NCI-H1105 treated with DMSO at 0.1 percent for 48 hours (cell line): ENCODE results near the gene UBE2QL1.
A peak's percentile ranks its signal among the peaks of the same experiment; 100 is the strongest.

ENCODE experiments used
- DNase-seq: peaks from one replicate; lab custom pipeline; 2025; lab: John Stamatoyannopoulos, UW

UBE2QL1 gene

DNA sequence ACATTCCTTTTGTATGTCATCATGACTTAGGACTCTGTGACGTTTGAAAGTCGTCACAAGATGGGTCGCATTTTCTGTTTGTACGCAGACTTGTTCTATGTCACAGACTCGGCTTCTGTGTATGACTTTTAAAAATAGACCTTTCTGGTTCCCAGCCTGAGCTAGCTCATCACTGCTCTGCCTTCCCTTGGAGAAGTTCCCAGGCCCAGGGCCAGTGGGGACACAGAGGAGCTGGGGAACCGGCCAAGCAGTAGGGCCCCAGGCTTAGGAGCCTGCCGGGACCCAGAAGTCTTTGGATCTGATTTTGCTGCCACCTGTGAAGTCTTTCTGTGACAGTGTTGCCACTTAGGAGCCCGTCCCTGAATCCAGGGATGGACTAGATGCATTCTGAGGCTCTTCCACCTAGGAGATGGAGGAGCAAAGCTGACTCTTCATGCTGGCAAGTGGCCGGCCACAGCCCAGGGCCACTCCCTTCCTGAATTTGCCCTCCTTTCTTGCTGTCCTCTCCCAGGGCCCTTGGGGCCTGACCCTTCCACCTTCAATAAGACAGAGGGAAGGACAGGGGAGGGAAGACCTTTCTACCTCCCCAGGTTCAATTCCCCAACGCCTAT, 18.1 kb upstream of the UBE2QL1 start:
- DNase-seq, result no peak

DNA sequence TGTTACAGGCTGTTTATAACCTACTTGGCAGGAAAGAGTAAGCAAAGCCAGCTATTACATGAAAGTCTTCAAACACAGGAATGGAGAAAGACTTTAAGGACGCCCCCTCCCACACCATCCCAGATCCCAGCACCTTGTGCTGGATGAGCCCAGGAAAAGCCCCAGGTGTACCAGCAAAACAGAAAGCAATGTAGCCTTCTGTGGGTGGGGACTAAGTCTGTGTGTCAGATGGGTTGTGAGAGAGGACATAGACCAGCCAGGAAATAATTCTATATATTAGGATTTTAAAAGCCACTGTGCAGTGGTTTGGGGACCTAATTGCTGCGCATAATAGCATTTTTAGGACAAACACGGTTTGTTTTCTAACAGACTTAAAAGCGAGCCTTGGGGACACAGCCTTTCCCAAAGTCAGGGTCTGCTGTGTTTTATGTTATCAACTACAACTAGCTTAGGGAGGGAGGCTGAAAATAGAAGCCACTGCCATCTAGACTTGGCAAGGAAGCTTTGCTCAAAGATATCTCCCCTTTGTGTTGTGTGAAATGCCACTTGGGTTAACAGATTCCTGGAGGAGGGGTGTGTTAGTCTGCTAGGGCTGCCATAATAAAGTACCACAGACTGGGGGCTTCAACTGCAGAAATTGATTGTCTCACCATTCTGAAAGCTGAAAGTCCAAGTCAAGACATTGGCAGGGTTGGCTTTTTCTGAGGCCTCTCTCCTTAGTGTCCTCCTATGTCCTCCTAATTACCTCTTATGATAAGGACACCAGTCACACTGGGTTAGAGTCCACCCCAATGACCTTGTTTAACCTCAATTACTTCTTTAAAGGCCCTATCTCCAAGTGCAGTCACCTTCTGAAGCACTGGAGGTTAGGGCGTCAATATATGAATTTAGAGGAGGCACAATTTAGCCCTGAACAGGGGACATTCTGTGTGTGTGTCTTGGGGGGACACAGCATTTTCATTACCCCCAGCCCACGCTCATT, 17.2 kb upstream of the UBE2QL1 start:
- DNase-seq, result no peak

DNA sequence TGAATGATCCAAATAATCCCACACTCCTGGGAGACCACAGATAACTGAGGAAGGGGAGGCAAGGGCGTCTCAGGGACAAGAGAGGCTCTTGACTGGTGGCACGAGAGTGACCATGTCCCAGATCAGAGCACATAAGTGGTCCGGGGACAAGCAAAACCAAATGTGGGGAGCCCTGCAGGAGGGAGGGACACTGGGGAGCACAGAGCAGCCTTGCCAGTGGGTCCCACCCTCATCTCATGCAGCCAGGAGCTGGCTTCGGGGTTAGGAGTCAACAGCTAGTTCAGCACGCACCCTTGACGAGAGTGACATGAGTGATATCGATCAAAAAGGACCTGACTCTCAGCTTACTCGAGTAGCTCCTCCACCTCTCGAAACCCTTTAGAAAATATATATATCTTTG, 16.5 kb upstream of the UBE2QL1 start:
- DNase-seq, result no peak

DNA sequence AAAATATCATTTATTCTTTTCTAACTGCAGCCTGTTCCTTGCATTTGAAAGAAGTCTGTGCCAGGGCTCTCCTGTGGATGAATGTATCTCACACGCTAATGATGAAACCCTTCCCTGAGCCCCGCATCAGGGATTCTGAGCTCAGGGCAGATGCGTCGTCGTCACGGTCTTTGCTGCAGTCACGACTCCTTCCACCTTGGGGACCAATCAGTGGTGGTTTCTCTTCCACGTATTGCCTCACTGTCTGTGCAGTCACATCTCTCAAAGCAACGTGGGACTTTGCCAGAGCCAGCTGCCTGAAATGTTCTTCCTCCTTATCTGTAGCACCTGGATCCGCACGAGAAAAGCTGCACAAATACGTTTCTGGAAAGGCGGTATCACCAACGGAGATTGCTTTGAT, 13.9 kb upstream of the UBE2QL1 start:
- DNase-seq, result no peak

DNA sequence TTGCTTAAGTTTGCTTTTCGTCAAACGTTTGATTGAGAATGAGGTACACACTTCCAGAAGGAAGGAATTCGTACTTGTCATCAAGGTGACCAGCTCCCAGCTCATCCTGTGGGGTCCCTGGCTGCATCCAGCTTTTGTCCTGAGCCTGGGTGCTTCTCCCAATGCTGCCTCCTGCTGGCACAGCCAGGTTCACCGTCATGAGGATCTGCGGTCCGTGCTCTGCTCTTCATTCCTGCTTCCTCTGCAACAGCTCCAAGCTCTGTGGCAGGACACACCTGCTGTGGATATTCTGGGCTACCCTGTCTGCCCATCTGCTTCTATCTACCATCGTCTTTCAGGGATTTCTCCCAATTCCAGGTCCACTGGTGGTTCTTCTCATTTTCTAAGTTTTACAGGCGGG, 13.3 kb upstream of the UBE2QL1 start:
- DNase-seq, result no peak

DNA sequence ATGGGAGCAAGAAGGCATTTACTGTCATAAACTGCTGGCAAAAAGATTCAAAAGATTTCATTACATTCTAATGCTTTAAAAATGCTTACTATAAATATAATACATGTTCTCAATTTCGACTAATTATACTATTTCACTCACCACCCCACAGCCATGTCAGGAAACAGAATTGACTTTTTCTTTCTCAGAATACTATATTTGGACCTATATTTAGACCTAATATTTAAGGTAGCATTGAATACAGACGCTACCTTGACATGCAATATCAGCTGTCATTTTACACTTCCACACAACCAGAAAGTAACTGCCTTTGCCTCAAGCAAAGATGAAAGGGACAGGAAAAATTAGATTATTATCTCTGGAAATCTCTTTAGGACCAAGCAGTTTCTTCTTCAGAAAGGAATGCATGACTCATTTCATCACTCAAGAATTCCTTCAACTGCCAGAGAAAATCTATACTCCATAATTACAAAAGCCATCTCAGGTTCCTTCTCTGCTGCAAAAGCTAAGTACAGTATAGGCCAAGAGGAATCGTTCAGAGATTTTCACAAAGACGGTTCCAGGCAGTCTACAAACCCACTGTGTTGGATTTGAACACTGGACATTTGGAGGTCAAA, 11.8 kb upstream of the UBE2QL1 start:
- DNase-seq, result no peak

DNA sequence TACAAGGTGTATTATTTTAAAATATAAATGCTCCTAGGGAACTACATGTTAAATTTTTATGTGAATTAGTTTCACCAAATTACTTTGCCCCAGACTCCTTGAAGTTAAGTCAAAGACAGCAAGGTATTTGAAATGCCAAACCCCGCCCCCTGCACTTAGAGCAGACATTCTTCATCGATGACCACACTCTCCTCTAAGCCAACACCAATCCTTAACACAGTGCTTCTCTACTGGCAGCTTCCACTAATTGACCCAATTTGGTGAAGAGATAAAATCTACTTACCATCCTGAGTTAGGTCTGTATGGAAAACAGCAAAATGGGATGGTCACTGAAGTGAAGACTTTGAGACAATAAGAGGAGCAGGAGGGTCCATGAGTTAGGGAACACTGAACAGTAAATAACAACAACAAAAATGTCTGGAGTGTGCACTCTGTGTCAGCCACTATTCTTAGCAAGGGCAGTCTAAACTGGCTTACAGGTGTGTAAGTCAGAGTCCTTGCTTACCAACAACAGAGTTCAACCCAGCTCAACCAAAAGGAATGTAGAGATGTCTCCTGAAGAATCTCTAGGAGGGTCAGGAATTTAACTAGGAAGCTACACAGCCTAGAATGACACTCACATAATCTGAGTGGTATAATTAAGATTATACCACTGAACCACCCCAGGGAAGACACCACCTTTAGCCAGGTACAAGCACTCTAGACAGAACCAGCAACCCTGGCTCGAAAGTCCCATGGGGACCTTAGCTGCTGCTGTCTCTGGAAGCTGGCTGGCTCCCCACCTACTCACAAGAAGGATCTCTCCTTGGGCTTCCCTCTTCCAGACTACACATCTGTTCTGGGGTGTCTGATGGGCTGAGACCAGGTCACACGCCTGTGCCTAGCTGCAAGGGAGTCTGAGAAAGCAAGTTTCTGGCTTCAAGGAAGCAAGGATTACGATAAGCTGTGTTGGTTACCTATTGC, 8.8 kb upstream of the UBE2QL1 start:
- DNase-seq, result no peak

DNA sequence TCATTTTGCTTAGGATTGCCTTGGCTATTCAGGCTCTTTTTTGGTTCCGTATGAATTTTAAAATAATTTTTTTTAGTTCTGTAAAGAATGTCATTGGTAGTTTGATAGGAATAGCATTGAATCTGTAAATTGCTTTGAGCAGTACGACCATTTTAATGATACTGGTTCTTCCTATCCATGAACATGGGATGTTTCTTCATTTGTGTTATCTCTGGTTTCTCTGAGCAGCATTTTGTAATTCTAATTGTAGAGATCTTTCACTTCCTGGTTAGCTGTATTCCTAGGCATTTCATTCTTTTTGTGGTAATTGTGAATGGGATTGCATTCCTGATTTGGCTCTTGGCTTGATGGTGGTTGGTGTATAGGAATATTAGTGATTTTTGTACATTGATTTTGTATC, 6.3 kb upstream of the UBE2QL1 start:
- no peak for DNase-seq

DNA sequence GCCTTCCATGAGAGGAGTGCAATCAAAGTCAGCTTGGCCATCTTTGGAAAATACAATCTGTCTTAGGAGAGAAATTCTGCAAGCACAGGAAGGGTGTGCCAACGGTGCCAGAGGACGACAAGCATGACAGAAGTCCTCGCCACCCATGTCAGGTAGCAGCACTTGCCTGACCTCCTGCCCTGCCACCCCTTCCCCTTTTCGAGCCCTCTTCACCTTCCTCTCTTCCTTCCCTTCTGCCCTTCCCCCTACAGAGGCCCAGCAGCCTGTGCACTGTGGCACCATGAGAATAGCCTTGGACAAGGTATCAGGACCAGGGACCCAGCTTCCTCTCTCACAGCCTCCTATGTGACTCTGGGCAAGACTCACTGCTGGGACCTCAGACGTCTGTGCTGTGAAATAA, 5.3 kb upstream of the UBE2QL1 start:
- no peak for DNase-seq

DNA sequence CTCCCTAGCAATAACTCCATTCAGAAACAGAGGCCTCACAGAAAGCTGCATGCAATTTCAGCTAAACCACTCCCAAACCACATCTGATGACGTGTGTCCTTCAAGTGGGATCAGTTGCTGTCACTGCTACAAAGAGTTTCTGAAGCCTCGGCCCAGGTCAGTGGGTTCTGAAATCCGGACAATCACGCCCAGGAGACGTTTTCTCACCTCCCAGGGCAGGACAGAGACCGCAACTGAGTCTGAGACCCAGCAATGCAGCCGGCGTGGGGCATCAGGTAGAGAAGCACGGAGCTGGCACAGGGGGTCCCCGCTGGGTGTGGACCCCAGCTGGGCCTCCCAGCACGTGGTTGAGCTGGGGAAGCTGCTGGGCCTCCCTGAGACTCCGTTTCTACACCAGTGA, 2.6 kb upstream of the UBE2QL1 start:
- no peak for DNase-seq

DNA sequence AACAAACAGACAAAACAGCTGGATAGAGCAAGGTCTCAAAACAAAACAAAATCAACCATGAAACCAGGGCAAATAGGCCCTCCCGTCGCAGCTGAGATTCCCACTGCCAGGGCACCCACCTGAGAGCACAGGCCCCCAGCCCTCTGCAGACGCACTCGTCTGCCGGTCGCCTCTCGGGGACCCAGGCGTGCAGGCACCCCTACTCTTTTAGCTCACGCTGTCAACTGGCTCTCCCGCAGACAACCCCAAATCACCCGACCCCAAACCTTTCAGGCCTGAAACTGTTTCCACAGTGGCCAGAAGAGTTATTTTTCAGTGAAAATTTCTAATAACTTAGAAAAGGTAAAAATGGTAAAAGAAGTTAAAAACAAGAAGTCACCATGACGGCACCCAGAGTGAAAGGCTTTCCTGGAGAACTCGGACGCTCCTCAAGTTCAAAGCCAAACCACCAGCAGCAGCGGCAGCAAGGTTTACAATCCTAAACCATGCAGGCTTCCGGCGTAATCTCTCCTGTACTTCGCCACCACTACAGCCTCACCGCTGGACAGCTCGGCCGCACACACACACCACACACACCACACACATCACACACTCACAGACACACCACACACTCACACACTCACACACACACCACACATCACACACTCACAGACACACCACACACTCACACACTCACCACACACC, 1.9 kb upstream of the UBE2QL1 start:
- no peak for DNase-seq

DNA sequence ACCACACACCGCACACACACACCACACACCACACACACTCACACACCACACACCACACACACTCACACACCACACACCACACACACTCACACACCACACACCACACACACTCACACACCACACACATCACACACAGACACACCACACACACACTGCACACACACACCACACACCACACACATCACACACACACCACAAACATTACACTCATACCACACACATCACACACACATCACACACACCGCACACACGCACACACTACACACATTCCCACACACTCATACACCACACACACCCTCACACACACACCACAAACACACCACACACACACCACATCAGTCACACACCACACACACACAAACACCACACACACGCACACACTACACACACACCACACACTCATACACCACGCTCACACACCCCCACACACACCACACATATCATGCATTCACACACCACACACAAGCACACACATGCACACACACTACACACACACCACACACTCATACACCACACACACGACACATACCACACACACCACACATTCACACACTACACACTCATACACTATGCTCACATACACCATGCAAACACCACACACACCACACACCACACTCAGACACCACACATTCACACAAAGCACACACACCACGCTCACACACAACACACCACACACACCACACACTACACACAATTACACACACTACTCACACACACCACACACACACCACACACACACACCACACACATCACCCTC, 1.1 kb upstream of the UBE2QL1 start:
- DNase-seq, result no peak

DNA sequence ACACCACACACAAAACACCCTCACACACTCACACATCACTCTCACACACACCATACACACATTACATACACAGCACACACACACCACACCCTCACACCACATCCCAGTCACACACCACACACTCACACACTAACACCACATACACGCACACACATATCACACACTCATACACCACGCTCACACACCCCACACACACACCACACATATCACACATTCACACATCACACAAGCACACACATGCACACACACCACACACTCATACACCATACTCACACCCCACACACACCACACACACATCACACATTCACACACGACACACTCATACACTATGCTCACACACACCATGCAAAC, 543 bp upstream of the UBE2QL1 start:
- DNase-seq, result no peak

DNA sequence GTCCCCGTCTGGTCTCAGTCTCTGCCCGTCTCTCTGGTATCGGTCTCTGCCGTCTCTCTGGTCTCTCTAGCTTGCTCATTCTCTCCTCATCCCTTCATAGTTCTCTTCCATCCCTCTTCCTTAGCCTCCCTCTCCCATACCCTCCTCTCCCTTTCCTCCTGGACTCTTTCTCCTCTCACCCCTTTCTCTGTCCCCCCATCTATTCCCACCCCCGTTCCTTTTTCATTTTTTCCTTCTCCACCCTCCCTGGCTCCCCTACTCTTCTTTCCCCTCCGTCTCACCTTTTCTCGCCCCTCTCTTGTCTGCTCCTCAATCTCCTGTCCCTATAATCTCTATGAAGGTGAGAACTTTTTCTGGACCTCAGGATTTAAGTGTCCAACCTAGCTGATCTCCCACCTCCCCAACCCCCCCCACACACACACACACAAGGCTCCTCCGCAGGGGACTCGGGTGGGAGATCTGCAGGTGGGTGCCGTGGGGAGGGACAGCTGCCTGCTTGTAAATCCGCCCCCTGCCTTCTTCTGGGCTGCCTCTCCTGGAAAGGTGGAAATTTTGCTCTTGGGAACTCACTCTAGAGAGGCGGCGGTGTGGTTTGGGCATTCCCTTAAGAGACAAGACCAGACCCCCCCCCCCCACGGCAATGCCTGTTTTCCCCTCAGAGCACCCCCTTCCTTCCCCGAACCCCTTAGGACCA, 953 bp downstream of the UBE2QL1 start:
- peak; percentile 14 for DNase-seq

DNA sequence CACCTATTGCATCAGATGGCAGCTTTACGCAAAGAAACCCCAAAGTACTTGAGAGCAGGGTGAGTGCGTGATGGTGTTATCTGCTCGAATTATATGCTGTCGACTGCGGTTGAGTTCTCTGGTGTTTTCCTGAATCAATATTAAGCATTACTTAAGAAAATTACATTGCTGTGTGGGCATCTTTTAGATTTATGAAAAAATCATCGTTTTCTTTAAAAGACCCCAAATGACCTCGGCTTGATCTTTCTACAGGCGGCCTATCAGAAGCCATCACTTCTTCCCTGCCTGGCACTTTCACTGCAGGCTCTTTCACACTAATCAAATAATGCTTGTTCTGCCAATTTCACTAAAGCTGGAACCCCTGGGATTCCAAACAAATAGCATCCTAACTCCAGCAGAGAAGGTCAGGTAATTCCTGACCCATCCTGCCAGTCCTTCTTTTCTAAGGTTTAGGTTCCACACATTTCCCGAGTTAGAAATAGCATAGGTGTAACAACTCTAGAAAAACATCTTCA, 1.7 kb downstream of the UBE2QL1 start:
- DNase-seq, result peak; percentile 48

DNA sequence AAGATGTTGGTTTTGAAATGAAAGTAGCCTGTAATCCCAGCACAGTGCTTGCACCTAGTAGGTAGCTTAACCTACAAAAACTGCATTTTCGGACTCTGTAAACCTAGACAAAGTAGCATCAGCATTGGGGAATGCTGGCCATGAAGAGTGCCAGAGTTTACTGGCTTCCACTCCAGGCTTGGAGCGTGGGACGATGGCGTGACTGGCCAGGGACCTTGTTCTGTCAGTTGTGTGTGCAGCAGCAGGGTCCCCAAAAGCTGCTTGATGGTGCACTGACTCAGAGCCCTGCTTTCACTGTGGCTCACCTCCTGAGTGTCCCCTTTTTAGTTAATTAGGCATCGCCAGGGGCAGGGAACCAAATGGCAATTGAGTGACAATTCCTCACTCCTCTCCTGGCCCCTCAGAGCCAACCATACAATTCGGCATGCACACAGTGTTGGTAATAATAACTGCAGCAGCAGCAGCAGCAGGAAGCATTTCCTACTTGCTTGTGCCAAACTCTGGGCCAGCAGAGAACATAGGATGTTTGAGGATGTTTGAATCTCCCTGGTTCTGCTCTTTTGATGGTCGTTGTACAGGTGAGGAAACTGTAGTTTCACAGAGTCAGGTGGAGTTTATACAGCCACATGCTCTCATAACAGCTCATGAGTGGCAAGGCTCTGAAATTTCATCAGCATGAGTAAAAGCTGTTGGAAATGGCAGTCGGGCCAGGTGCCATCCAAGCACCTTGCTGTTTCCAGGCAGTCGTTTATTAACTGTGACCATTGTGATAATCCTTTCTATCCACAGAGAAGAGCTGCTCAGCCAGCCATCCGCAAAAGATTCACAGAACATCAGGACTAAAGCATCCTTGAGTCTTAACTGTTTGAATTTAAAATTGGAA, 4.2 kb downstream of the UBE2QL1 start:
- peak; percentile 45 for DNase-seq

DNA sequence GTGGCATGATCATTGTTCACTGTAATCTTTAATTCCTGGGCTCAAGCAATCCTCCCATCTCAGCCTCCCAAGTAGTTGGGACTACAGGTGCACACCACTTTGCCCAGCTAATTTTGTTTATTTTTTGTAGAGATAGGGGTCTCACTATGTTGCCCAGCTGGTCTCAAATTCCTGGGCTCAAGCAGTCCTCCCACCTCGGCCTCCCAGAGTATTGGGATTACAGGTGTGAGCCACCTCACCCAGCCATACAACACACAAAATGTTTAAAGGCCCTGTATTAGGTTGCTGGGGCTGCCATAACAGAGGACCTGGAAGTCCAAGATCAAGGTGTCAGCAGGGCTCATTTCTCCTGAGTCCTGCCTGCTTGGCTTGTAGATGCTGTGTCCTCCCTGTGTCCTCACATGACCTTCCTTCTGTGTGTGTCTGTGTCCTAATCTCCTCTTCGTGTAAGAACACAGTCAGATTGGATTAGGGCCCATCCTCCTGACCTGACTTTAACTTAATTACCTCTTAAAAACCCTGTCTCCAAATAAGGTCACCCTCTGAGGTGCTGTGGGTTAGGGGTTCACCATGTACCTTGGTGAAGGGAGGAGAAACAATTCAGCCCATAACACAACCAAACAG, 5.4 kb downstream of the UBE2QL1 start:
- no peak for DNase-seq

DNA sequence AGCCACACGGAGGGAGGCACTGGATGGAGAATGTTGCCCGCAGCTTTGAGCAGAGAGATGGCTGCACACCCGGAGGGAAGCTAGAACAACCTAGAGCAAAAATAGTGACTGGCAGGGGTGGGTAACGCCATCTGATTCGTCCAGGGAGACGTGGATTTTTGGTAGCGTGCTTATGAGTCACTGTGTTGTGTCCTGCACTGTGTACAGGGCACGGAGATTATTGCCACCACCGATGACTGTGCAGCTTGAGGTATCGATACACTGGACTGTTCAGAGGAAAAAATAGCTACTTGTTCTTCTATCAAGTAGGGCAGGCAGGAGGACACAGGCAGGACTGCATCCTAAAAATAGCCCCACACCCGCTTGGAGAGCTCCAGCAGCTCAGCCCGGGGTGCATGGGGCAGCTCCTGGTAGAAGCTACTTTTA, 6.0 kb downstream of the UBE2QL1 start:
- no peak for DNase-seq
